Motor neuron (in vitro differentiated cells): ENCODE results near the gene LRRC59. TPM values are rescaled to one million over a fixed set of nuclear protein-coding genes. Genes with fewer than 3 reads are reported as not detected.

Experiments
- ATAC-seq, 8 experiments: fragments of 200-7000 bp; cut with Tn5 transposase; replicated peaks in 6 of 8; 2 replicates each; pipeline ENCODE4 v1.8.0; 2021; ENCODE audit warnings: mild to moderate bottlenecking in 8 of 8, moderate library complexity in 8 of 8
- H3K27ac ChIP-seq, 2 donors: fragments of 250-450 bp; sonication (Bioruptor Pico); 2 replicates each; pipeline ENCODE4 v1.9.0; 2021; ENCODE audit warnings: antibody characterized with exemption in 2 of 2, mild to moderate bottlenecking in 2 of 2, moderate library complexity in 1 of 2
- H3K4me1 ChIP-seq, 2 donors: fragments of 250-450 bp; sonication (Bioruptor Pico); replicated peaks in 1 of 2; 2 replicates each; pipeline ENCODE4 v1.6.1; 2021; ENCODE audit warnings: antibody characterized with exemption in 2 of 2, mild to moderate bottlenecking in 2 of 2, moderate library complexity in 1 of 2
- H3K4me3 ChIP-seq, 5 donors: fragments of 250-450 bp; sonication (Bioruptor Pico); 2 replicates each; pipeline ENCODE4 v1.9.0; 2021; ENCODE audit warnings: antibody characterized with exemption in 5 of 5, mild to moderate bottlenecking in 5 of 5, moderate library complexity in 4 of 5
- WGBS, 10 experiments: fragments of 450-650 bp; shearing (Covaris generic); methylation state at CpG; one replicate each; pipeline ENCODE4 v1.0.0; 2022; 5-methylcytosine and 5-hydroxymethylcytosine counted together
- in situ Hi-C, 9 experiments: fragments of 400-800 bp; cut with MboI; loops; one replicate each; pipeline ENCODE4 v1.15.0; 2021; ENCODE audit warnings: low sequenced_read_pairs in 9 of 9, low pct_unique_long_range_greater_than_20kb in 2 of 9; ENCODE audit not compliant: unreplicated experiment in 9 of 9
- total RNA-seq, 8 experiments: library from RNA; unstranded; fragments of 300-600 nt; gene quantifications; 2 replicates each; pipeline versions ENCODE4 v1.2.3 to v1.2.4, GENCODE V29; 2022

LRRC59 gene
- total RNA-seq, 8 experiments from 2014 or later: 44.5 to 143 (median 74.3) TPM

- in situ Hi-C loops: no loop called here
- peak overlapping the region in 4 of 5 donors; percentile 71 to 90 (median 86) for H3K4me3 ChIP-seq
- no peak for ATAC-seq
- peak overlapping the region in 1 of 2 donors; percentile 99 for H3K27ac ChIP-seq
- 36 to 88% (median 71%) methylated on average over 1 to 2 of the region's 2 CpGs; no CpG with 5 or more reads in 2 of the 10 experiments for WGBS, 10 experiments
- peaks cover 8 to 12% of the 10 kb centered on the region in 2 donors for H3K4me1 ChIP-seq
Measured at GRCh38 chr17:50373705-50374104, 23.6 kb downstream of the LRRC59 start.

GRCh38 chr17:50372758-50373556 is 24.4 kb downstream of the LRRC59 start, which contains the start of the genes EME1 and MRPL27:
Gene EME1, plus strand, starts transcription at chr17:50373229. Its CDS starts 1,980 bp downstream, at chr17:50375209.
Gene MRPL27, minus strand, starts transcription at chr17:50373184. Its CDS starts 14 bp downstream, at chr17:50373170.
- H3K4me1 ChIP-seq: peaks cover 8 to 12% of the 10 kb centered on the region in 2 donors
- in situ Hi-C loops: no loop called here
- peak; percentile 93 to 98 (median 95) for ATAC-seq
- WGBS, 10 experiments: 0 to 7% (median 1%) methylated on average over 1 to 18 of the region's 42 CpGs; no CpG with 5 or more reads in 1 of the 10 experiments
- H3K4me3 ChIP-seq: peak within 1 kb of the TSS; percentile 71 to 90 (median 89)
- peak within 1 kb of the TSS; percentile 97 to 99 for H3K27ac ChIP-seq

DNA sequence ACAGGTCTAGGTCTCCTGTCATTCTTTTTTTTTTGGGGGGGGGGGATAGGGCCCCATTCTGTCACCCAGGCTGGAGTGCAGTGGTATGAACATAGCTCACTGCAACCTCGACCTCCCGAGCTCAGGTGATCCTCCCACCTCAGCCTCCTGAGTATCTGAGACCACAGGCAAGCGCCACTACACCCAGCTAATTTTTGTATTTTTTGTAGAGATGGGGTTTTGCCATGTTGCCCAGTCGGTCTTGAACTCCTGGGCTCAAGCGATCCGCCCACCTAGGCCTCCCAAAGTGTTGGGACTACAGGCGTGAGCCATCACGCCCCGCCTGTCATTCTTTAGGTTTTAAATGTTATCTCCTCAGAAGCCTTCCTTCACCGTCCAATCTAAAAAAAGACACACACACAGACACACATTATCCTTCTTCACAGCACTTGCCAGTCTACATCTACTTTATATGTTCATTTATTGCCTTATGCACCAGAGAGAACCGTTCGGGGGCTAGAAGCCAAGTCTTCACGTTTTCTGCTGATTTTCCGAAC is 25.0 kb downstream of the LRRC59 start:
- peak overlapping the region; percentile 71 to 90 (median 89) for H3K4me3 ChIP-seq
- peak in 6 of 8 experiments; percentile 3 to 12 (median 6) for ATAC-seq
- WGBS, 10 experiments: 0 to 56% (median 20%) methylated on average over 3 to 11 of the region's 14 CpGs; no CpG with 5 or more reads in 1 of the 10 experiments
- peaks cover 8 to 12% of the 10 kb centered on the region in 2 donors for H3K4me1 ChIP-seq
- H3K27ac ChIP-seq: peak overlapping the region; percentile 97 to 99
- in situ Hi-C loops: no loop called here

DNA sequence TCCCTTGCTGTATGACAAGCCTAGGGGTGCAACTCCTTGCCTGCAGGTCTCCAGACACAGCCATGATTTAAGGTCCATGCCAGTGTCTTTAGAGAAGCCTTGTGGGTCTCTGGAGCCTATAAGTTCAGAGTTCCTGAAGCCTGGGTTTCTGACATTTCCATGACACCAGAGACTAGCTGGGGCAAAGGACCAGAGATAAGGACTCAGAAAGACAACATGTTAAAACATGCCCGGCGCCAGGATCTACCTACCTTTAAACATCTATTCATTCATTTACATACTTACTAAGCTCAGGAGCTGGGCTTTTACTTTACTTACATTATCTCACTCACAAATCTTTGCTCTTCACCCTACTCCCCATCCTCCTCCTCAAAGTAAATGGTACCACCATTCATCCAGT is 25.8 kb downstream of the LRRC59 start:
- peak overlapping the region in 2 of 5 donors; percentile 89 to 90 for H3K4me3 ChIP-seq
- 78 to 100% (median 95%) methylated on average over 2 of the region's 2 CpGs; no CpG with 5 or more reads in 4 of the 10 experiments for WGBS, 10 experiments

DNA sequence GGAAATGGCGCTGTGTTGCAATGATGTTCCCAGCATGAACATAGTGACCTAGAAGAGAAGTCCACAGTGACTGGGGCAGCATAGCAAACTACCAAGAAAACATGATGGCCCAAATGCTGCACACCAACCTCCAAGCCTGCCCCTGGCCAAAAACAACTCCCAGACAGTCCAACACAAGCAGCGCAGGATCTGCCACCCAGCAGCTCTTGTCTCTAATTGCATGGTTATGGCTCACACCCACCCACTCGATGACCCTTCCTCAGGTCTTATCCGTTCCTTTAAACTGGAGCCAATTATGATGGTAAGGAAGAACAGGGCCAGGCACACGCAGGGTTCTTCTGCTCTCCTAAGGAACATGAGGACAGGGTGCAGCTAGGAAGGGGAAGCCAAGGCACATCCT is 27.3 kb downstream of the LRRC59 start:
- H3K4me3 ChIP-seq: no peak overlapping the region
- H3K27ac ChIP-seq: no peak overlapping the region
- in situ Hi-C loops: no loop called here
- WGBS, 10 experiments: 97 to 100% (median 100%) methylated on average over 1 to 5 of the region's 5 CpGs; no CpG with 5 or more reads in 2 of the 10 experiments
- no peak for ATAC-seq
- peaks cover 24 to 26% of the 10 kb centered on the region in 2 donors for H3K4me1 ChIP-seq

More for the DNA sequence above, 25.8 kb downstream of the LRRC59 start:
- no peak for ATAC-seq
- in situ Hi-C loops: no loop called here
- Histone ChIP-seq H3K4me1 (peaks cover 12% of the 10 kb centered on the region in 2 donors), H3K27ac (no peak overlapping the region)

DNA sequence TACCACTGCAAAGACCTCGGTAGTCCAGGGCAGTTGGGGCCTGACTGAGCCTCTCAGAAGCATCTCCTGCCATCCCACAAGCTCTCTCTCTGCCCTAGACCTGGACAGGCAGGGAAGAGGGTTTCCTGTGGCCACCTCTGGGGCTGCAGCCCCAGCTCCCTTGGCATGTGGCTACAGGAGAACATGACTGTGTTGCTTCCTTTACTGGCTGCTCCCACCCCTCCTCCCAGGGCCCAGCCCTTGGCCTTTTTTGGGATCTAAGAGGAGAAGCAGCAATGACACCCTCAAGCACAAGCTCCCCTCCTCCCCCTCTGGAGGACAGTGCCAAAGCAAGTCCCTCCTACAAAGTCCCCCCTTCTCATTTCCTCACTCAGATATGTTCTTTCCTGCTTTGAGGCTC is 29.9 kb downstream of the LRRC59 start:
- Histone ChIP-seq H3K27ac (no peak overlapping the region), H3K4me1 (peaks cover 40 to 51% of the 10 kb centered on the region in 2 donors), H3K4me3 (no peak overlapping the region)
- ATAC-seq: no peak
- in situ Hi-C loops: no loop called here
- 100% methylated on average over 1 of the region's 1 CpG; no CpG with 5 or more reads in 9 of the 10 experiments for WGBS, 10 experiments

DNA sequence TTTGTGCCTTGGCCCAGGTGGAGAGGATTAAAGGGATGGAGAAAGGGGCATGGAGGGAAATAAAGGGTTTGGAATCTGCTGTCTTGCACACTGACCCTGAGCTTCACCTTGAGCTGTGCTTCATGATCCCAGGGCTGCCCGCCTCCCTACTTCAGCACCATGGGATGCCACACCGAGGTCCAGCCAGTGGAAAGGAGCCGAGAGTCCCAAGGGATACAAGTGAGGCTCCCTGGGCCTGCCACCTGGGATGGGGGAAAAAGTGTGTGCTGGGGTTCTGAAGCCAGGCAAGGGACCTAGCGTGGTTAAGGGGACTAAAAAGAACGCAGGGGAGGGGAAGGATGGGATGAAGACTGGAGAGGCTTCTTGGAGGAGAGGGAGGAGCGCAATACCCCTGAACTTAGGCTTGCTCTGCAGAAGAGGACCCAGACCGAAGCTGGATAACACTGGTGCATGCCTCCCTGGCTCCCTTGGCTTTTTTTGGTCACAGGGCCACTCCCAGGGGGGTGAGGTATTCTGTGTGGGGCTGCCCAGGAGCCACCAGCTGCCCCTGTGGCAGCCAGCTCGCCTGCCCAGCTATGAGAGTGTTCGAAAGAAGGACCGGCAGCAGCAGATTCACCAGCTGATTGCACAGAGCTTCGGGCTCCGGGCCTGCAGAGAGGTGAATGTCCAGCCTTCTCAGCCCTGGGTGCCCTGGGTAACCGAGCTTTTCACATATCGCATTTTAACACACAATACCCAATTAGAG is 31.5 kb downstream of the LRRC59 start:
- peak overlapping the region; percentile 10 to 35 for H3K27ac ChIP-seq
- WGBS, 10 experiments: 91 to 100% (median 93%) methylated on average over 3 to 8 of the region's 14 CpGs; no CpG with 5 or more reads in 6 of the 10 experiments
- peaks cover 36 to 48% of the 10 kb centered on the region in 2 donors for H3K4me1 ChIP-seq
- no peak overlapping the region for H3K4me3 ChIP-seq
- in situ Hi-C loops: no loop called here
- no peak for ATAC-seq

DNA sequence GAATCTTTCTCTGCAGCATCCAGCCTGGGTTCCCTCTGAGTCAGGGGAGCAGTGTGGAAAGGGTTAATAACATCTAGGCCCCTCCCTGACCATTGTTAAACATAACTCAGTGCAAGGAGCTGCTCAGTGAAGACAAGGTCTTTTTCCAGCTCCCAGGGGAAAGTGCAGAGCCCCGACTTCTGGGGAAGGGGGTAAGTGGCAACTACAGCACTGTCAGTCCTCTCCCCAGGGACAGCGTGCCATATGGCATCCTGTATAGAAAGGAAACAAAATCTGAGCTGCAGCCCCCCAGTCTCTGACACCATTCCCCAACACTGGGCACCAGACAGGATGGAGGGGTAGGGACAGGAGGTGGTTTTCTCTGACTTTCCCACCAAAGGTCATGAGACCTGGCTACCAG is 32.2 kb downstream of the LRRC59 start:
- Histone ChIP-seq H3K4me1 (peaks cover 36 to 48% of the 10 kb centered on the region in 2 donors), H3K27ac (peak overlapping the region in 1 of 2 donors; percentile 35), H3K4me3 (no peak overlapping the region)
- peak in 4 of 8 experiments; percentile 6 to 34 (median 28) for ATAC-seq
- 40 to 70% (median 44%) methylated on average over 1 to 2 of the region's 2 CpGs; no CpG with 5 or more reads in 5 of the 10 experiments for WGBS, 10 experiments
- in situ Hi-C loops: no loop called here

DNA sequence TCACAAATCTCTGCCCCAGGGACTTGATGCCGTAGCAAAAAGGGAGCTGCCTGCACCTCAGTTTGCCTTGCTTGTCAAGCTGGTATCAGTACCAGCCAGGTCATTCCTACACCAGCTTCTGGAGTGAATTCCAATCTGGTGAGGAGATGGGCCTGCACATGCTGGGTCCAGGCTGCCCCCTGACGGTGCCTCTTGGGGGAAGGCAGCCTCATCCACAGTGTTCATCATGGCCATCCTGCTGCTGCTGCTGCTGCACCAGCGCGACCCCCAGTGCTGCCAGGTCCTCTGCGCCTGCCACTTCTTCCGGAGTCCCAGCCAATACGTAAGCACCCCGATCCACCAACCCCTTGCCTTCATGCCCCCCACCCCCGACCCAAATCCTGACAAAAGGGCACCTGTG is 32.6 kb downstream of the LRRC59 start:
- peak overlapping the region in 1 of 2 donors; percentile 58 for H3K27ac ChIP-seq

GRCh38 chr17:50364061-50364458 is 33.3 kb downstream of the LRRC59 start:
- in situ Hi-C loops: no loop called here
- peak in 2 of 8 experiments; percentile 10 to 13 for ATAC-seq
- 0 to 58% (median 20%) methylated on average over 1 to 2 of the region's 4 CpGs; no CpG with 5 or more reads in 5 of the 10 experiments for WGBS, 10 experiments
- Histone ChIP-seq H3K4me1 (peaks cover 36 to 48% of the 10 kb centered on the region in 2 donors), H3K4me3 (no peak overlapping the region), H3K27ac (no peak overlapping the region)

More for the DNA sequence above, 32.6 kb downstream of the LRRC59 start:
- no peak overlapping the region for H3K4me3 ChIP-seq
- H3K4me1 ChIP-seq: peaks cover 36 to 48% of the 10 kb centered on the region in 2 donors
- in situ Hi-C loops: no loop called here
- ATAC-seq: peak in 5 of 8 experiments; percentile 31 to 58 (median 45)
- 80 to 100% methylated on average over 1 of the region's 9 CpGs; no CpG with 5 or more reads in 8 of the 10 experiments for WGBS, 10 experiments

GRCh38 chr17:50363217-50364060 is 33.9 kb downstream of the LRRC59 start:
- WGBS, 10 experiments: 9 to 60% (median 40%) methylated on average over 2 to 5 of the region's 8 CpGs; no CpG with 5 or more reads in 5 of the 10 experiments
- Histone ChIP-seq H3K4me3 (no peak overlapping the region), H3K4me1 (peaks cover 36 to 48% of the 10 kb centered on the region in 2 donors), H3K27ac (peak overlapping the region; percentile 11 to 58)
- peak; percentile 42 to 86 (median 78) for ATAC-seq
- in situ Hi-C loops: no loop called here

DNA sequence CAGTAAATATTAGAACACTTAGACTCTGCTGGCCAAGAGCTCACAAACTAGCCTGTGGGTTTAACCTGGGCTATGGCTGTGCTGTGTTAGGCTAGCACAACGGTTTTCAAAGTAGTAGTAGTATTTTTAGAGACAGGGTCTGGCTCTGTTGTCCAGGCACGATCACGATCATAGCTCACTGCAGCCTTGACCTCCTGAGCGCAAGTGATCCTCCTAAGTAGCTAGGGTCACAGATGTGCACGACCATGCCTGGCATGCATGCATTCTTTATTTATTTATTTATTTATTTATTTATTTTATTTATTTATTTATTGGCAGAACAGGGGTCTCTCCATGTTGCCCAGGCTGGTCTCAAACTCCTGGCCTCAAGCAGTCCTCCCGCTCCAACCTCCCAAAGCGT is 34.7 kb downstream of the LRRC59 start:
- no peak overlapping the region for H3K27ac ChIP-seq
- no peak for ATAC-seq
- H3K4me1 ChIP-seq: peaks cover 36 to 48% of the 10 kb centered on the region in 2 donors
- H3K4me3 ChIP-seq: no peak overlapping the region
- 48 to 97% (median 83%) methylated on average over 1 to 7 of the region's 7 CpGs; no CpG with 5 or more reads in 2 of the 10 experiments for WGBS, 10 experiments
- in situ Hi-C loops: no loop called here
